ENCODE results near the gene MGMT.

Gene MGMT

DNA sequence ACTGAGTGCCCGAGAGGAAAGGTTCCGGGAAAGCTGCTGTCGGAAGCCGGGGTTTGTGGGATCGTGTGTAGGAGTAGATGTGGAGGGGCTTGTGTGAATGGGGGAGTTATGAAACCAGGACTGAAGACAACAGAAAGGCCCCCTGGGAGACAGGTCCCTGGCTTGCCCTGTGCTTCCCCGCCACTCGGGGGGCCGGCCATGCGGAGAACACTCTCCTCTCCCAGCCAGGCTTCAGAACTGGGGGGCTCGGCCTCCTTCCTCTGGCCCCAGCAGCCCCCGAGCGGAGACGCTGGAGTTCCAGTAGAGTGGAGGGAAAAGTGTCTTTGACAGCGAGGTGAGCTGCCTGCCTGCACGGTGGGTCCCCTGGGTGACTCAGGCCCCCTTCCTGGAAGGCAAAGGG, 185.0 kb downstream of the MGMT start:
- TF ChIP-seq, protein P1, sequence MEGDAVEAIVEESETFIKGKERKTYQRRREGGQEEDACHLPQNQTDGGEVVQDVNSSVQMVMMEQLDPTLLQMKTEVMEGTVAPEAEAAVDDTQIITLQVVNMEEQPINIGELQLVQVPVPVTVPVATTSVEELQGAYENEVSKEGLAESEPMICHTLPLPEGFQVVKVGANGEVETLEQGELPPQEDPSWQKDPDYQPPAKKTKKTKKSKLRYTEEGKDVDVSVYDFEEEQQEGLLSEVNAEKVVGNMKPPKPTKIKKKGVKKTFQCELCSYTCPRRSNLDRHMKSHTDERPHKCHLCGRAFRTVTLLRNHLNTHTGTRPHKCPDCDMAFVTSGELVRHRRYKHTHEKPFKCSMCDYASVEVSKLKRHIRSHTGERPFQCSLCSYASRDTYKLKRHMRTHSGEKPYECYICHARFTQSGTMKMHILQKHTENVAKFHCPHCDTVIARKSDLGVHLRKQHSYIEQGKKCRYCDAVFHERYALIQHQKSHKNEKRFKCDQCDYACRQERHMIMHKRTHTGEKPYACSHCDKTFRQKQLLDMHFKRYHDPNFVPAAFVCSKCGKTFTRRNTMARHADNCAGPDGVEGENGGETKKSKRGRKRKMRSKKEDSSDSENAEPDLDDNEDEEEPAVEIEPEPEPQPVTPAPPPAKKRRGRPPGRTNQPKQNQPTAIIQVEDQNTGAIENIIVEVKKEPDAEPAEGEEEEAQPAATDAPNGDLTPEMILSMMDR (IDR thresholded peaks at IDR 0.05; ENCODE audit: low read depth, low read length) = no peak

GRCh38 chr10:129652521-129653201, 185.6 kb downstream of the MGMT start:
- no peak for DNase-seq (ENCODE audit: extremely low read depth, low read depth)
- TF ChIP-seq, protein P1 (IDR thresholded peaks at IDR 0.05; ENCODE audit: low read depth, low read length) = no peak

More for the DNA sequence above, 185.0 kb downstream of the MGMT start:
- no peak for DNase-seq (ENCODE audit: extremely low read depth, low read depth)

DNA sequence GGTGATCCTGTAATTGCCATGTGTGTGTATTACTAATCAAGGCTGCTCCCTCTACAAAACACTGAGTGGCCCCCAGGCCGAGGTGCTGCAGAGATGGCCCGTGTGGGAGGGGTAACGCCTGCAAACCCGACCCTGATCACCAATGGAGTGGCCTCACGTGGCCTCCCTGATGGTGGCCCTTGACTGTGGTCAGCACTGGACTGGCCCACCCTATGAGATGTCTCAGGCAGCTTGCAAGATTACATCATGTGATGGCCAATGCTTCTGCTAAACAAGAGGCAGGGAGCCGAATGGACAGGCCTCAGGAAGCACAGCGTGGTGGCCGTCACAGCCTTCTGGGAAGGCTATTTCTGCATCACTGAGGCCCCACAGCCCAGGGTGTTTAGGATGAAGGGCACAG, 186.4 kb downstream of the MGMT start:
- TF ChIP-seq, protein P1 (IDR thresholded peaks at IDR 0.05; ENCODE audit: low read depth, low read length) = no peak
- DNase-seq (ENCODE audit: extremely low read depth, low read depth) = no peak

GRCh38 chr10:129653861-129654260, 186.8 kb downstream of the MGMT start:
- TF ChIP-seq, protein P1 (IDR thresholded peaks at IDR 0.05; ENCODE audit: low read depth, low read length) = no peak
- DNase-seq (ENCODE audit: extremely low read depth, low read depth) = no peak

DNA sequence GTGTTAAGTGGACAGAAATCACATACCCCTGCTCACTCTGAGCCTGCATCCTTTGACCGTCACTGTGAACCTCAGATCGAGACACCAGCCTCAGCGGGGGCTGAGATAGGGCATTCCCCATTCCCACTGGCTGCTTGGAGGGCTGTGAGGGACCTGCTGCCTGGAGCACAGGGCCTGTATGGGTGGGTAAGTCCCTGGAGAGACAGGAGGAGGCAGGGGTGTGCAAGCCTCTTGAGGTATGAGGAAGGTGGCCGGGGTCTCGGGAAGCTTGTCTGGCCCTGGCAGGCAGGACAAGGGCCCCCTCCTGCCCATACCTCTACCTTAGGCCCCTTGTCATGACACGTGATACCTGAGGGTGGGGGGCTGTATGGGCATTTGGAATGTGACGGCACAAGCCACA, 187.4 kb downstream of the MGMT start:
- DNase-seq (ENCODE audit: extremely low read depth, low read depth) = no peak
- TF ChIP-seq, protein P1 (IDR thresholded peaks at IDR 0.05; ENCODE audit: low read depth, low read length) = no peak

DNA sequence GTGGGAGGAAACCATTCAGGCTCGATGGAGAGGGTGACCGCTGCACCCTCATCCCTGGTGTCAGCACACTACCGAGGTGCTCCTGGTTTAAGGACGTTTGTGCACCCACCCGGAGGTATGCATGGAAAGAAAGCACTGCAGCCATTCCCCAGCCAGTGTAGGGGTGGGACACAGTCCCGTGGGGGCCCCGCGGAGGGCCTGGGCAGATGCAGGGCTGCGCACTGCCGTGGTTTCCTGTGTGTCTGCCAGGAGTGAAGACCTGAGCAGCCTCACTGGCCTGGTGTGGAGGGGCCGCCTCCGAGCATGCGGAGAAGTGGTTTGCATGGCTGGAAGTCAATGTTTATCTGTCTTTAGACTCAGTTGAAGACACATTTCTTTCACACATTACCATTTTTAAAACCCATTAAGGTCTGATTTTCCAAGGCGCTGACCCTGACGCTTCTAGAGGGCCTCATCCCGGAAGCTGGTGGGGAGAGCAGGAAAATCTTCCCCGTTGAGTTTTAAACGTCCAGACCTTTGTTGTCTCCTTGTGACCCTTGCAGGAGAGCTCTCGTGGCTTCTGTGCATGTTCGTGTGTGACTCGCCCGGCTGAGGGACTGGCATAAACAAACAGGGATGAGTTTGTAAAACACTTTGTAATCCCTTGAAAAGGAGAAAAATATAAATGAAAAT, 188.1 kb downstream of the MGMT start:
- DNase-seq (ENCODE audit: extremely low read depth, low read depth) = no peak
- TF ChIP-seq, protein P1 (IDR thresholded peaks at IDR 0.05; ENCODE audit: low read depth, low read length) = no peak

DNA sequence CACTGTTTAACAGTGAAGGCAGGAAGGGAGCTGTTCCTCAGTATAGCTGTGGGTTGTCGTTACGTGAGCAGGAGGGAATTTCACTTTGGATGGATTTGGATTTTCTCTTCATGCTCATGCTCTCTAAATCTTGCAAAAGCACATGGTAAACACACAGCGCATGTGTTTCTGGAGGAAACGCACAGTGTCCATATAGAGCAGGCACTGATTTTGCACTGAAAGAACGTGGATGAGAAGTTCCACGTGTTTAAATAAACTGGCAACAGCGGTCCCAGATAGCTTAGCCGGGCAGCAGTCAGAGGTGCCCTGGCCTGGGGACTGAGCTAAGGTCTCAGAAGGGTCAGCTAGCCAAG, 188.6 kb downstream of the MGMT start:
- no peak for DNase-seq (ENCODE audit: extremely low read depth, low read depth)
- TF ChIP-seq, protein P1 (IDR thresholded peaks at IDR 0.05; ENCODE audit: low read depth, low read length) = no peak
